Natural killer cell (primary cell): Measurements from ENCODE around the gene CD53. TPM values are rescaled to one million over a fixed set of nuclear protein-coding genes. Genes with fewer than 3 reads are reported as not detected.

Experiments
- ATAC-seq, 3 donors: fragments of 150-1000 bp in 2 of 3; fragments of 200-7000 bp in 1 of 3; cut with Tn5 transposase; 1 replicate in 1 of 3; 2 replicates in 2 of 3; pipeline ENCODE4 v1.10.0; 2021; ENCODE audit warnings: mild to moderate bottlenecking in 2 of 3, moderate library complexity in 2 of 3
- DNase-seq, 2 donors: peaks; one replicate each; pipeline versions ENCODE4 v3.0.0 to v3.0.0-alpha.2; 2013 to 2021; ENCODE audit warnings: mixed read lengths in 1 of 2
- H3K27ac ChIP-seq: one replicate; pipeline ENCODE4 v1.5.1; 2013; ENCODE audit warnings: mild to moderate bottlenecking, low read length
- H3K27me3 ChIP-seq: one replicate; pipeline ENCODE4 v1.6.1; 2013; ENCODE audit warnings: low read length; ENCODE audit not compliant: control insufficient read depth, insufficient read depth
- H3K36me3 ChIP-seq: one replicate; pipeline ENCODE4 v1.6.1; 2013; ENCODE audit warnings: low read length; ENCODE audit not compliant: control insufficient read depth, insufficient read depth
- H3K4me1 ChIP-seq: one replicate; pipeline ENCODE4 v1.6.1; 2013; ENCODE audit warnings: low read length; ENCODE audit not compliant: control insufficient read depth, insufficient read depth
- H3K4me3 ChIP-seq: one replicate; pipeline ENCODE4 v1.5.1; 2013; ENCODE audit warnings: low read length
- H3K9me3 ChIP-seq: one replicate; pipeline ENCODE4 v1.6.1; 2013; ENCODE audit warnings: low read length; ENCODE audit not compliant: control insufficient read depth, insufficient read depth
- H3K27ac Mint-ChIP-seq, 2 donors: one replicate each; pipeline ENCODE4 v1.8.0; 2022; ENCODE audit warnings: mild to moderate bottlenecking in 2 of 2, mixed read lengths in 2 of 2, moderate library complexity in 1 of 2
- H3K27me3 Mint-ChIP-seq, 2 donors: one replicate each; pipeline ENCODE4 v1.8.0; 2022; ENCODE audit warnings: low read depth in 2 of 2, mixed read lengths in 2 of 2
- H3K36me3 Mint-ChIP-seq: one replicate; pipeline ENCODE4 v1.8.0; 2022; ENCODE audit warnings: mixed read lengths
- H3K4me1 Mint-ChIP-seq, 2 donors: one replicate each; pipeline ENCODE4 v1.8.0; 2022; ENCODE audit warnings: mixed read lengths in 2 of 2
- H3K4me3 Mint-ChIP-seq: one replicate; pipeline ENCODE4 v1.8.0; 2022; ENCODE audit warnings: mild to moderate bottlenecking, moderate library complexity, mixed read lengths
- H3K9me3 Mint-ChIP-seq, 2 donors: one replicate each; pipeline ENCODE4 v1.8.0; 2022; ENCODE audit warnings: mixed read lengths in 2 of 2
- CTCF ChIP-seq: fragments of 200-600 bp; IDR thresholded peaks from one replicate; pipeline ENCODE4 v1.8.0; 2022; ENCODE audit warnings: antibody characterized with exemption
- WGBS: methylation state at CpG from one replicate; pipeline ENCODE4 v1.1.7; 2013; ENCODE audit warnings: missing lambda C conversion rate; ENCODE audit not compliant: insufficient coverage; 5-methylcytosine and 5-hydroxymethylcytosine counted together
- intact Hi-C: fragments of 100-400 bp; cut with micrococcal nuclease; formaldehyde crosslinking; loops from one replicate; pipeline ENCODE4 v1.14.2; 2022
- total RNA-seq, 4 donors: library from RNA; stranded (reverse); fragments of 120-200 nt in 1 of 4; gene quantifications; one replicate each; pipeline versions ENCODE4 v1.2.3 to v1.2.4, GENCODE V29; 2013 to 2022

The CD53 gene
- total RNA-seq, 3 donors from 2014 or later (not counting 1 experiment from before 2014, with no cell fraction given), result 522 to 584 (median 541) TPM

- peak in 1 of 2 donors; percentile 39 for DNase-seq
- intact Hi-C loops, result loop anchor here (10.0 kb wide), 1 partner anchor 857 kb away; the partner anchor contains the start of gene DDX20
- Mint-ChIP-seq H3K4me3 (no peak overlapping the region), H3K27ac (peak overlapping the region; percentile 86 to 99), H3K9me3 (no peaks in the 10 kb centered on the region), H3K4me1 (peaks cover 75 to 80% of the 10 kb centered on the region in 2 donors), H3K27me3 (no peaks in the 10 kb centered on the region), H3K36me3 (peaks cover 55% of the 10 kb centered on the region)
- peaks cover 42% of the 10 kb centered on the region for H3K4me1 ChIP-seq
- peaks cover 85% of the 10 kb centered on the region for H3K36me3 ChIP-seq
- peak overlapping the region; percentile 53 for H3K27ac ChIP-seq
- no peaks in the 10 kb centered on the region for H3K9me3 ChIP-seq
- 54% methylated on average over 2 of the region's 2 CpGs for WGBS
- TF ChIP-seq CTCF, result no peak
- no peak overlapping the region for H3K4me3 ChIP-seq
- H3K27me3 ChIP-seq, result no peaks in the 10 kb centered on the region
- ATAC-seq, result no peak
Measured at GRCh38 chr1:110897681-110898080, 24.7 kb downstream of the CD53 start.

- Histone ChIP-seq H3K4me1 (peaks cover 32% of the 10 kb centered on the region), H3K27ac (peak overlapping the region; percentile 28), H3K4me3 (no peak overlapping the region), H3K9me3 (no peaks in the 10 kb centered on the region), H3K36me3 (peaks cover 76% of the 10 kb centered on the region), H3K27me3 (no peaks in the 10 kb centered on the region)
- ATAC-seq, result peak in 1 of 3 donors; percentile 25
- Mint-ChIP-seq H3K9me3 (no peaks in the 10 kb centered on the region), H3K27me3 (no peaks in the 10 kb centered on the region), H3K36me3 (peaks cover 44% of the 10 kb centered on the region), H3K4me3 (peak overlapping the region; percentile 7), H3K27ac (peak overlapping the region; percentile 86 to 99), H3K4me1 (peaks cover 72 to 79% of the 10 kb centered on the region in 2 donors)
- WGBS, result 56% methylated on average over 2 of the region's 3 CpGs
- DNase-seq, result no peak
- intact Hi-C loops, result loop anchor here (10.0 kb wide), 1 partner anchor 856 kb away; the partner anchor contains the start of gene DDX20
- no peak for TF ChIP-seq CTCF
Measured at GRCh38 chr1:110898734-110899457, 25.9 kb downstream of the CD53 start.

- H3K9me3 ChIP-seq, result no peaks in the 10 kb centered on the region
- no peaks in the 10 kb centered on the region for H3K9me3 Mint-ChIP-seq
- peak overlapping the region; percentile 7 for H3K4me3 Mint-ChIP-seq
- H3K27me3 Mint-ChIP-seq, result no peaks in the 10 kb centered on the region
- DNase-seq (no peak), ATAC-seq (no peak)
- H3K4me1 Mint-ChIP-seq, result peaks cover 72 to 79% of the 10 kb centered on the region in 2 donors
- H3K27ac ChIP-seq, result peak overlapping the region; percentile 18
- peak overlapping the region; percentile 86 to 99 for H3K27ac Mint-ChIP-seq
- peaks cover 29% of the 10 kb centered on the region for H3K4me1 ChIP-seq
- H3K36me3 ChIP-seq, result peaks cover 70% of the 10 kb centered on the region
- WGBS, result 67% methylated on average over 1 of the region's 1 CpG
- no peak for TF ChIP-seq CTCF
- no peak overlapping the region for H3K4me3 ChIP-seq
- intact Hi-C loops, result loop anchor here (10.0 kb wide), 1 partner anchor 855 kb away; the partner anchor contains the start of gene DDX20
- H3K36me3 Mint-ChIP-seq, result peaks cover 38% of the 10 kb centered on the region
- no peaks in the 10 kb centered on the region for H3K27me3 ChIP-seq
Measured at GRCh38 chr1:110899458-110899843, 26.5 kb downstream of the CD53 start.
